Stimulated activated CD4-positive, alpha-beta T cell treated with anti-CD3 and anti-CD28 coated beads, Interleukin-15, amount 100 ng/mL, for 1 hour (primary cell): Measurements from ENCODE around the gene ZNF586.
"Not testable (repeated sequence)": the region's sequence is repeated elsewhere in the genome, so short reads cannot be mapped to it uniquely, and the experiment has no call there.

Source experiments
- DNase-seq, 2 donors: peaks; one replicate each; pipeline ENCODE4 v3.0.0-alpha.2; 2020; ENCODE audit warnings: low read depth in 1 of 2, low spot score in 1 of 2

ZNF586 gene

GRCh38 chr19:57821501-57821900 is 52.0 kb downstream of the ZNF586 start:
- DNase-seq, result not testable (repeated sequence)

- not testable (repeated sequence) for DNase-seq
Observed at GRCh38 chr19:57823155-57823554, 53.7 kb downstream of the ZNF586 start.

DNA sequence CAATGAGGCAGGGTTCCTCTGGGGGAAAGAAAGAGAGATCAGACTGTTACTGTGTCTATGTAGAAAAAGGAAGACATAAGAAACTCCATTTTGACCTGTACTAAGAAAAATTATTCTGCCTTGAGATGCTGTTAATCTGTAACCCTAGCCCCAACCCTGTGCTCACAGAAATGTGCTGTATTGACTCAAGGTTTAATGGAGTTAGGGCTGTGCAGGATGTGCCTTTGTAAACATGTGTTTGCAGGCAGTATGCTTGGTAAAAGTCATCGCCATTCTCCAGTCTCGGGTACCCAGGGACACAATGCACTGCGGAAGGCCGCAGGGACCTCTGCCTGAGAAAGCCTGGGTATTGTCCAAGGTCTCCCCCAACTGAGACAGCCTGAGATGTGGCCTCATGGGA is 54.1 kb downstream of the ZNF586 start:
- not testable (repeated sequence) for DNase-seq

DNA sequence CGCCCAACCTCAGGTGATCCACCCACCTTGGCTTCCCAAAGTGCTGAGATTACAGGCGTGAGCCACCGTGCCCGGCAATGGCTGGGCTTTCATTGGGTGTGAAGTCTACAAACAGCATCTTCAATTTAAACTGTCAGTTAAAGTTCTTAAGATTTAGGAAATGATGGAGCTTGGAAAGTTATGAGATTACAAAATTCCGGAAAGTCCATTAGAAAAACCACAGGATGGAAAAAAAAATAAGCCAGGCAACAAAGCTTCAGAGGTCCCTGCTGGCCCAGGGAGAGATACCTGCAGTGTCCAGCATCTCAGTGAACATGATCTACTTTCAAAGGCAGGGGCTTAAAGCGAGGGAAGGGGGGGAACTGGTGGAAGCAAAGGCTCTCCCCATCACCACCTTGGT is 56.0 kb downstream of the ZNF586 start:
- DNase-seq, result no peak

GRCh38 chr19:57829316-57829715 is 59.8 kb downstream of the ZNF586 start:
- DNase-seq, result no peak

GRCh38 chr19:57830071-57830602 is 60.7 kb downstream of the ZNF586 start, which contains the start of gene ZNF587B:
ZNF587B (plus strand) TSS chr19:57830299; CDS start chr19:57830529, 230 bp downstream.
- DNase-seq, result peak in 1 of 2 donors; percentile 25
